Activated CD4-positive, alpha-beta T cell treated with anti-CD3 and anti-CD28 coated beads, Interleukin-2, Interleukin-4, amounts not matched to agents 100 ng/mL and 50 ng/mL, durations not matched to agents 16 hours and 8 hours (primary cell): Measurements from ENCODE around the gene RFNG.

Experiments used
- DNase-seq: peaks from one replicate; pipeline ENCODE4 v3.0.0-alpha.2; 2020; ENCODE audit warnings: low spot score

RFNG gene

GRCh38 chr17:82025401-82026107, 26.1 kb downstream of the RFNG start:
- DNase-seq, result no peak

- DNase-seq, result no peak
Observed at GRCh38 chr17:82024859-82025258, 26.8 kb downstream of the RFNG start.

GRCh38 chr17:82023447-82024241, 28.0 kb downstream of the RFNG start:
- DNase-seq, result no peak

- DNase-seq, result peak; percentile 100
Observed at GRCh38 chr17:82022981-82023446, 28.6 kb downstream of the RFNG start, which contains the start of gene LRRC45. Gene LRRC45, plus strand, starts transcription at chr17:82023305. Its CDS starts 339 bp downstream, at chr17:82023644.

GRCh38 chr17:82022310-82022980, 29.2 kb downstream of the RFNG start, which contains the start of gene CENPX:
Gene CENPX, minus strand, starts transcription at chr17:82022878. Its CDS starts 17 bp downstream, at chr17:82022861.
- DNase-seq, result no peak

GRCh38 chr17:82021900-82022309, 29.7 kb downstream of the RFNG start:
- DNase-seq, result no peak

GRCh38 chr17:82021107-82021899, 30.3 kb downstream of the RFNG start:
- DNase-seq, result peak; percentile 51

GRCh38 chr17:82020572-82021106, 31.0 kb downstream of the RFNG start:
- DNase-seq, result no peak

GRCh38 chr17:82019690-82020571, 31.7 kb downstream of the RFNG start:
- DNase-seq, result peak; percentile 79

- DNase-seq, result no peak
Observed at GRCh38 chr17:82018989-82019689, 32.5 kb downstream of the RFNG start.

GRCh38 chr17:82018152-82018988, 33.2 kb downstream of the RFNG start:
- no peak for DNase-seq

- DNase-seq, result no peak
Observed at GRCh38 chr17:82017612-82018151, 33.9 kb downstream of the RFNG start.

GRCh38 chr17:82016875-82017459, 34.6 kb downstream of the RFNG start:
- DNase-seq, result no peak

GRCh38 chr17:82016061-82016874, 35.3 kb downstream of the RFNG start:
- DNase-seq, result no peak

GRCh38 chr17:82015311-82015971, 36.2 kb downstream of the RFNG start:
- no peak for DNase-seq

- no peak for DNase-seq
Observed at GRCh38 chr17:82014971-82015310, 36.7 kb downstream of the RFNG start.

GRCh38 chr17:82014432-82014831, 37.2 kb downstream of the RFNG start:
- no peak for DNase-seq
